Endodermal cell (in vitro differentiated cells): ENCODE data around the gene NAPSA. TPM values are rescaled to one million over a fixed set of nuclear protein-coding genes. Genes with fewer than 3 reads are reported as not detected.

Source experiments
- DNase-seq: peaks from one replicate; pipeline ENCODE4 v3.0.0-alpha.2; 2017
- H3K27ac ChIP-seq: 2 replicates; pipeline ENCODE4 v1.5.1; 2013; ENCODE audit warnings: mild to moderate bottlenecking, low read depth, low read length, moderate library complexity
- H3K27me3 ChIP-seq: 2 replicates; pipeline ENCODE4 v1.6.1; 2013; ENCODE audit warnings: mild to moderate bottlenecking, low read length, moderate library complexity; ENCODE audit not compliant: insufficient read depth, control insufficient read depth, poor library complexity, severe bottlenecking
- H3K36me3 ChIP-seq: 2 replicates; pipeline ENCODE4 v1.7.0; 2013; ENCODE audit warnings: mild to moderate bottlenecking, low read length, moderate library complexity; ENCODE audit not compliant: control insufficient read depth, insufficient read depth
- H3K4me1 ChIP-seq: one replicate; pipeline ENCODE4 v1.7.0; 2013; ENCODE audit warnings: low read length; ENCODE audit not compliant: control insufficient read depth, insufficient read depth
- H3K4me3 ChIP-seq: 2 replicates; pipeline ENCODE4 v1.5.1; 2013; ENCODE audit warnings: mild to moderate bottlenecking, low read length, moderate library complexity
- H3K9ac ChIP-seq: 2 replicates; pipeline ENCODE4 v1.6.1; 2013; ENCODE audit warnings: mild to moderate bottlenecking, low read length, moderate library complexity; ENCODE audit not compliant: poor library complexity, severe bottlenecking; ENCODE audit errors: extremely low read depth
- H3K9me3 ChIP-seq: 2 replicates; pipeline ENCODE4 v1.6.1; 2013; ENCODE audit warnings: mild to moderate bottlenecking, low read length, moderate library complexity; ENCODE audit not compliant: control insufficient read depth
- H3K27ac Mint-ChIP-seq: 2 replicates; pipeline ENCODE4 v1.8.0; 2020; ENCODE audit warnings: mixed read lengths
- H3K27me3 Mint-ChIP-seq: 2 replicates; pipeline ENCODE4 v1.8.0; 2021; ENCODE audit warnings: mild to moderate bottlenecking, mixed read lengths; ENCODE audit not compliant: insufficient read depth
- H3K36me3 Mint-ChIP-seq: 2 replicates; pipeline ENCODE4 v1.8.0; 2020; ENCODE audit warnings: low read depth, mixed read lengths
- H3K4me1 Mint-ChIP-seq: 2 replicates; pipeline ENCODE4 v1.8.0; 2020; ENCODE audit warnings: mixed read lengths
- H3K4me3 Mint-ChIP-seq: 2 replicates; pipeline ENCODE4 v1.8.0; 2020; ENCODE audit warnings: mild to moderate bottlenecking, moderate library complexity, mixed read lengths
- H3K9me3 Mint-ChIP-seq: 2 replicates; pipeline ENCODE4 v1.8.0; 2020; ENCODE audit warnings: mild to moderate bottlenecking, mixed read lengths
- WGBS, 2 experiments: methylation state at CpG; one replicate each; pipeline versions ENCODE4 v1.1.5 to v1.1.7; 2013; ENCODE audit warnings: missing lambda C conversion rate in 2 of 2, mixed read lengths in 1 of 2; ENCODE audit not compliant: insufficient coverage in 1 of 2, insufficient read length in 1 of 2; 5-methylcytosine and 5-hydroxymethylcytosine counted together
- total RNA-seq, 2 donors: library from RNA; stranded (reverse); fragmentation: NEBNext Ultra II Directional in 1 of 2; extraction: Animal tissue kit (Norgen Biotek cat#: 25700) in 1 of 2; gene quantifications; 2 replicates in 1 of 2; 3 replicates in 1 of 2; pipeline ENCODE4 v1.2.1, GENCODE V29; 2021
- TF ChIP-seq, protein P1 (sequence below): fragments of 200-600 bp; sonication (generic); conservative IDR thresholded peaks from 2 replicates; pipeline ENCODE4 v1.5.0; 2021; ENCODE audit warnings: antibody characterized with exemption, mild to moderate bottlenecking

The NAPSA gene
- total RNA-seq, 2 donors from 2014 or later = 0.91 to 1.5 TPM

DNA sequence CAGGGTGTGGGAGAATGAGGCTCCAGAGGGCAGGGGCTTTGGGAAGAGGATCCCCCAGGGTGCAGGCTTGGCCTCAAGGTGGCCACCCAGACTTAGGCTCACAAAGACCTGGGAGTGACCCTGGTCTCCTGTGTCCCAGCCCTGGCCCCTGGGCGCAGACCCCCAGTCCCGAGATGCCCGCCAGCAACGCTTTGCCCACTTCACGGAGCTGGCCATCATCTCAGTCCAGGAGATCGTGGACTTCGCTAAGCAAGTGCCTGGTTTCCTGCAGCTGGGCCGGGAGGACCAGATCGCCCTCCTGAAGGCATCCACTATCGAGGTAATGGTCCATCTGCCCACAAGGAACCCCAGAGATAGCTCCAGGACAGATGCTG lies 13.4 kb upstream of the NAPSA start:
- H3K4me1 Mint-ChIP-seq = peaks cover 7% of the 10 kb centered on the region
- Histone ChIP-seq H3K27ac (no peak overlapping the region), H3K27me3 (no peaks in the 10 kb centered on the region), H3K9me3 (no peaks in the 10 kb centered on the region), H3K4me1 (no peaks in the 10 kb centered on the region), H3K36me3 (peaks cover 37% of the 10 kb centered on the region), H3K4me3 (no peak overlapping the region), H3K9ac (no peak overlapping the region)
- peaks cover 2% of the 10 kb centered on the region for H3K9me3 Mint-ChIP-seq
- no peak for DNase-seq
- TF ChIP-seq, protein P1, sequence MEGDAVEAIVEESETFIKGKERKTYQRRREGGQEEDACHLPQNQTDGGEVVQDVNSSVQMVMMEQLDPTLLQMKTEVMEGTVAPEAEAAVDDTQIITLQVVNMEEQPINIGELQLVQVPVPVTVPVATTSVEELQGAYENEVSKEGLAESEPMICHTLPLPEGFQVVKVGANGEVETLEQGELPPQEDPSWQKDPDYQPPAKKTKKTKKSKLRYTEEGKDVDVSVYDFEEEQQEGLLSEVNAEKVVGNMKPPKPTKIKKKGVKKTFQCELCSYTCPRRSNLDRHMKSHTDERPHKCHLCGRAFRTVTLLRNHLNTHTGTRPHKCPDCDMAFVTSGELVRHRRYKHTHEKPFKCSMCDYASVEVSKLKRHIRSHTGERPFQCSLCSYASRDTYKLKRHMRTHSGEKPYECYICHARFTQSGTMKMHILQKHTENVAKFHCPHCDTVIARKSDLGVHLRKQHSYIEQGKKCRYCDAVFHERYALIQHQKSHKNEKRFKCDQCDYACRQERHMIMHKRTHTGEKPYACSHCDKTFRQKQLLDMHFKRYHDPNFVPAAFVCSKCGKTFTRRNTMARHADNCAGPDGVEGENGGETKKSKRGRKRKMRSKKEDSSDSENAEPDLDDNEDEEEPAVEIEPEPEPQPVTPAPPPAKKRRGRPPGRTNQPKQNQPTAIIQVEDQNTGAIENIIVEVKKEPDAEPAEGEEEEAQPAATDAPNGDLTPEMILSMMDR = no peak
- H3K36me3 Mint-ChIP-seq = peaks cover 32% of the 10 kb centered on the region
- H3K4me3 Mint-ChIP-seq = no peak overlapping the region
- 95 to 98% methylated on average over 9 to 10 of the region's 10 CpGs for WGBS, 2 experiments
- no peaks in the 10 kb centered on the region for H3K27me3 Mint-ChIP-seq
- H3K27ac Mint-ChIP-seq = no peak overlapping the region

DNA sequence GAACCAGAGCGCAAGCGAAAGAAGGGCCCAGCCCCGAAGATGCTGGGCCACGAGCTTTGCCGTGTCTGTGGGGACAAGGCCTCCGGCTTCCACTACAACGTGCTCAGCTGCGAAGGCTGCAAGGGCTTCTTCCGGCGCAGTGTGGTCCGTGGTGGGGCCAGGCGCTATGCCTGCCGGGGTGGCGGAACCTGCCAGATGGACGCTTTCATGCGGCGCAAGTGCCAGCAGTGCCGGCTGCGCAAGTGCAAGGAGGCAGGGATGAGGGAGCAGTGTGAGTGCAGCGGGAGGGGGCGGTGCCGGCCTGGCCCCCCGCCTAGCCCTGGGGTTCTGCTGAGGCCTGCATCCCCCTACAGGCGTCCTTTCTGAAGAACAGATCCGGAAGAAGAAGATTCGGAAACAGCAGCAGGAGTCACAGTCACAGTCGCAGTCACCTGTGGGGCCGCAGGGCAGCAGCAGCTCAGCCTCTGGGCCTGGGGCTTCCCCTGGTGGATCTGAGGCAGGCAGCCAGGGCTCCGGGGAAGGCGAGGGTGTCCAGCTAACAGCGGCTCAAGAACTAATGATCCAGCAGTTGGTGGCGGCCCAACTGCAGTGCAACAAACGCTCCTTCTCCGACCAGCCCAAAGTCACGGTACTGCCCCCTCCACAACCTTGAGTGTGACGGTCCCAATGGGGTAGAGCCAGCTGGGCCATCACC lies 12.9 kb upstream of the NAPSA start:
- peaks cover 2% of the 10 kb centered on the region for H3K9me3 Mint-ChIP-seq
- no peak overlapping the region for H3K27ac Mint-ChIP-seq
- Histone ChIP-seq H3K9ac (no peak overlapping the region), H3K27ac (no peak overlapping the region), H3K4me3 (no peak overlapping the region), H3K9me3 (no peaks in the 10 kb centered on the region), H3K4me1 (no peaks in the 10 kb centered on the region), H3K27me3 (no peaks in the 10 kb centered on the region), H3K36me3 (peaks cover 37% of the 10 kb centered on the region)
- H3K27me3 Mint-ChIP-seq = no peaks in the 10 kb centered on the region
- H3K4me1 Mint-ChIP-seq = peaks cover 2% of the 10 kb centered on the region
- no peak for DNase-seq
- TF ChIP-seq, protein P1 = no peak
- peaks cover 32% of the 10 kb centered on the region for H3K36me3 Mint-ChIP-seq
- WGBS, 2 experiments = 94 to 99% methylated on average over 25 to 36 of the region's 36 CpGs
- no peak overlapping the region for H3K4me3 Mint-ChIP-seq

DNA sequence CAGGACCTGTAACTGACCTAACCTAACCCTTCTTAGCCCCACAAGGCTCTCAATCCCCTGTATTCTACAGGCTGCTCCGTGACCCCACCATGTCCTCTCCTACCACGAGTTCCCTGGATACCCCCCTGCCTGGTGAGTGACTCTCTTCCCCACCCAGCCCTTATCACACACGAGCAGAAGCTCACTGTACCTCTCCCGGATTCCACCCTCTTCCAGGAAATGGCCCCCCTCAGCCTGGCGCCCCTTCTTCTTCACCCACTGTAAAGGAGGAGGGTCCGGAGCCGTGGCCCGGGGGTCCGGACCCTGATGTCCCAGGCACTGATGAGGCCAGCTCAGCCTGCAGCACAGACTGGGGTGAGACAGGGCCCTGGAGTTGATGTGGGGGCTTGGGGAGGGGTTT lies 12.1 kb upstream of the NAPSA start:
- H3K27me3 ChIP-seq = no peaks in the 10 kb centered on the region
- no peaks in the 10 kb centered on the region for H3K4me1 ChIP-seq
- no peak overlapping the region for H3K4me3 ChIP-seq
- Mint-ChIP-seq H3K36me3 (peaks cover 32% of the 10 kb centered on the region), H3K27me3 (peaks cover 2% of the 10 kb centered on the region), H3K9me3 (peaks cover 2% of the 10 kb centered on the region), H3K27ac (no peak overlapping the region), H3K4me3 (no peak overlapping the region), H3K4me1 (no peaks in the 10 kb centered on the region)
- H3K36me3 ChIP-seq = peaks cover 37% of the 10 kb centered on the region
- no peaks in the 10 kb centered on the region for H3K9me3 ChIP-seq
- no peak for DNase-seq
- TF ChIP-seq, protein P1 = no peak
- no peak overlapping the region for H3K27ac ChIP-seq
- WGBS, 2 experiments = 90 to 91% methylated on average over 3 to 9 of the region's 9 CpGs
- no peak overlapping the region for H3K9ac ChIP-seq
